Stimulated activated CD8-positive, alpha-beta memory T cell treated with anti-CD3 and anti-CD28 coated beads, Interleukin-12 subunit alpha, Interleukin-12 subunit beta, amount 100 ng/mL, for 24 hours (primary cell): ENCODE results near the gene ATP2C2.
"Not testable (repeated sequence)": the region's sequence is repeated elsewhere in the genome, so short reads cannot be mapped to it uniquely, and the experiment has no call there.

Source experiments
- DNase-seq: peaks from one replicate; pipeline ENCODE4 v3.0.0-alpha.2; 2020; ENCODE audit errors: extremely low read depth

The ATP2C2 gene

GRCh38 chr16:84449156-84450140, 81.1 kb downstream of the ATP2C2 start:
- no peak for DNase-seq

- DNase-seq = no peak
Observed at GRCh38 chr16:84450176-84450865, 82.0 kb downstream of the ATP2C2 start.

- not testable (repeated sequence) for DNase-seq
Observed at GRCh38 chr16:84451010-84451676, 82.8 kb downstream of the ATP2C2 start.

GRCh38 chr16:84451781-84452180, 83.4 kb downstream of the ATP2C2 start:
- no peak for DNase-seq

- DNase-seq = no peak
Observed at GRCh38 chr16:84453061-84453752, 84.9 kb downstream of the ATP2C2 start.

GRCh38 chr16:84454611-84455010, 86.3 kb downstream of the ATP2C2 start:
- DNase-seq = no peak

GRCh38 chr16:84455031-84455430, 86.7 kb downstream of the ATP2C2 start:
- no peak for DNase-seq

- no peak for DNase-seq
Observed at GRCh38 chr16:84458606-84459532, 90.5 kb downstream of the ATP2C2 start.

- DNase-seq = no peak
Observed at GRCh38 chr16:84459533-84459894, 91.2 kb downstream of the ATP2C2 start.

GRCh38 chr16:84459941-84460405, 91.6 kb downstream of the ATP2C2 start:
- no peak for DNase-seq

- no peak for DNase-seq
Observed at GRCh38 chr16:84460406-84461028, 92.2 kb downstream of the ATP2C2 start.

GRCh38 chr16:84461029-84461412, 92.7 kb downstream of the ATP2C2 start:
- DNase-seq = no peak

GRCh38 chr16:84461413-84462295, 93.3 kb downstream of the ATP2C2 start:
- DNase-seq = no peak

GRCh38 chr16:84462296-84463210, 94.2 kb downstream of the ATP2C2 start:
- no peak for DNase-seq

- DNase-seq = no peak
Observed at GRCh38 chr16:84463221-84463620, 94.9 kb downstream of the ATP2C2 start.

- no peak for DNase-seq
Observed at GRCh38 chr16:84464116-84464515, 95.8 kb downstream of the ATP2C2 start.

- DNase-seq = no peak
Observed at GRCh38 chr16:84465154-84465553, 96.8 kb downstream of the ATP2C2 start.

- no peak for DNase-seq
Observed at GRCh38 chr16:84466692-84467091, 98.4 kb downstream of the ATP2C2 start.
